ENCODE results near the gene FOLR2. TPM values are rescaled to one million over a fixed set of nuclear protein-coding genes. Genes with fewer than 3 reads are reported as not detected.
A peak's percentile ranks its signal among the peaks of the same experiment; 100 is the strongest.

Gene FOLR2
- total RNA-seq, 1 donor from 2014 or later, result 22.8 TPM

DNA sequence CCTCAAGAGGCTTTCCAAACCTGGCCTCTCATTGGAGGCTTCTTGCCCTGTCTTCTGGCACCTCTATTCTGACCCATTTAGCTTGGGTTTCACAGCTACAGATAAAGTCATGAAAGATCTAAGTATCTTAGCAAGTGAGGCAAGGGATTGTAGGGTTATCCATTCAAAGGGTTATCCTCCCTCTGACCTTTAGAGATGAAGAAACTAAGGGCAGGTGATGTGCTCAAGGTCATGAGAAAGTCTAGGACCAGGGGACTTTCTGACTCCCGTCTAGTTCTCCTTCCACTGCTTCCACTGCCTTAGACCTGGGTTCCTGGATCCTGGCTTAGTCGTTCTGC is 20.1 kb downstream of the FOLR2 start:
- H3K27ac ChIP-seq, result no peak overlapping the region
- H3K36me3 ChIP-seq, result peaks cover 56% of the 10 kb centered on the region
- TF ChIP-seq, protein P1, sequence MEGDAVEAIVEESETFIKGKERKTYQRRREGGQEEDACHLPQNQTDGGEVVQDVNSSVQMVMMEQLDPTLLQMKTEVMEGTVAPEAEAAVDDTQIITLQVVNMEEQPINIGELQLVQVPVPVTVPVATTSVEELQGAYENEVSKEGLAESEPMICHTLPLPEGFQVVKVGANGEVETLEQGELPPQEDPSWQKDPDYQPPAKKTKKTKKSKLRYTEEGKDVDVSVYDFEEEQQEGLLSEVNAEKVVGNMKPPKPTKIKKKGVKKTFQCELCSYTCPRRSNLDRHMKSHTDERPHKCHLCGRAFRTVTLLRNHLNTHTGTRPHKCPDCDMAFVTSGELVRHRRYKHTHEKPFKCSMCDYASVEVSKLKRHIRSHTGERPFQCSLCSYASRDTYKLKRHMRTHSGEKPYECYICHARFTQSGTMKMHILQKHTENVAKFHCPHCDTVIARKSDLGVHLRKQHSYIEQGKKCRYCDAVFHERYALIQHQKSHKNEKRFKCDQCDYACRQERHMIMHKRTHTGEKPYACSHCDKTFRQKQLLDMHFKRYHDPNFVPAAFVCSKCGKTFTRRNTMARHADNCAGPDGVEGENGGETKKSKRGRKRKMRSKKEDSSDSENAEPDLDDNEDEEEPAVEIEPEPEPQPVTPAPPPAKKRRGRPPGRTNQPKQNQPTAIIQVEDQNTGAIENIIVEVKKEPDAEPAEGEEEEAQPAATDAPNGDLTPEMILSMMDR (IDR thresholded peaks at IDR 0.05), result no peak
- peaks cover 16% of the 10 kb centered on the region for H3K27me3 ChIP-seq
- no peak overlapping the region for H3K4me3 ChIP-seq
- intact Hi-C loops (cut with DNase I), result no loop called here
- DNase-seq, result no peak
- peaks cover 27% of the 10 kb centered on the region for H3K4me1 ChIP-seq
- H3K9me3 ChIP-seq, result no peaks in the 10 kb centered on the region
- no peak for ATAC-seq

DNA sequence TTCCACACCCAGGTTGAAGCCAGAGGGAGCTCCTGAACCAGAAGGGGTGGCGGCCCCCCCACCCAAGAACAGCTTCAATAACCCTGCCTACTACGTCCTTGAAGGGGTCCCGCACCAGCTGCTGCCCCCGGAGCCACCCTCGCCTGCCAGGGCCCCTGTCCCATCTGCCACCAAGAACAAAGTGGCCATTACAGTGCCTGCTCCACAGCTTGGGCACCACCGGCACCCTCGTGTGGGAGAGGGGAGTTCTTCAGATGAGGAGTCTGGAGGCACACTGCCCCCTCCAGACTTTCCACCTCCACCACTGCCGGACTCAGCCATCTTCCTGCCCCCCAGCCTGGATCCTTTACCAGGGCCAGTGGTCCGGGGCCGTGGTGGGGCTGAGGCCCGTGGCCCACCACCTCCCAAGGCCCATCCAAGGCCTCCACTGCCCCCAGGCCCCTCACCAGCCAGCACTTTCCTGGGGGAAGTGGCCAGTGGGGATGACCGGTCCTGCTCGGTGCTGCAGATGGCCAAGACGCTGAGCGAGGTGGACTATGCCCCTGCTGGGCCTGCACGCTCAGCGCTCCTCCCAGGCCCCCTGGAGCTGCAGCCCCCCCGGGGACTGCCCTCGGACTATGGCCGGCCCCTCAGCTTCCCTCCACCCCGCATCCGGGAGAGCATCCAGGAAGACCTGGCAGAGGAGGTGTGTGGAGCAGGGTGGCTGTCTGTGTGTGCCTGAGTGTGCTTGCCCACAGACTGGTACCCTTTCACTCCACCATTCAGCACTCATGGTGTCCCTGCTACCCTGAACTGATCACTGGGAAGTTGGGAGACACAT is 20.7 kb downstream of the FOLR2 start:
- H3K4me1 ChIP-seq, result peaks cover 27% of the 10 kb centered on the region
- H3K36me3 ChIP-seq, result peaks cover 50% of the 10 kb centered on the region

DNA sequence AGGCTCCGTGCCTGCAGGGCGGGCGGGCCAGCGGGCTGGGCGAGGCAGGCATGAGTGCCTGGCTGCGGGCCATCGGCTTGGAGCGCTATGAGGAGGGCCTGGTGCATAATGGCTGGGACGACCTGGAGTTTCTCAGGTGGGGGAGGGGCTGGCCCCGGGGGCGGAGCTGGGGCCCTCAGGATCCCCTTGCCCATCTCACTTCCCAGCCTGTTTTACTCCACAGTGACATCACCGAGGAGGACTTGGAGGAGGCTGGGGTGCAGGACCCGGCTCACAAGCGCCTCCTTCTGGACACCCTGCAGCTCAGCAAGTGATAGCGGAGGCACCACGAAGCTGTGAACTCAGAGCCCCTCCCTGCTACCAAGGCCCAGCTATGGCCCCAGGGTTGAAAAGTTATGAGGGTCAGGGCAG is 21.5 kb downstream of the FOLR2 start:
- intact Hi-C loops (cut with DNase I), result no loop called here
- TF ChIP-seq, protein P1 (IDR thresholded peaks at IDR 0.05), result peak; percentile 72
- H3K27me3 ChIP-seq, result peaks cover 29% of the 10 kb centered on the region
- DNase-seq (peak; percentile 86), ATAC-seq (peak; percentile 81)
- H3K36me3 ChIP-seq, result peaks cover 43% of the 10 kb centered on the region
- no peak overlapping the region for H3K27ac ChIP-seq
- no peaks in the 10 kb centered on the region for H3K9me3 ChIP-seq
- H3K4me1 ChIP-seq, result peaks cover 27% of the 10 kb centered on the region
- H3K4me3 ChIP-seq, result no peak overlapping the region

More for the DNA sequence above, 20.7 kb downstream of the FOLR2 start:
- Histone ChIP-seq H3K27ac (no peak overlapping the region), H3K27me3 (peaks cover 22% of the 10 kb centered on the region), H3K9me3 (no peaks in the 10 kb centered on the region), H3K4me3 (no peak overlapping the region)
- ATAC-seq, result no peak
- TF ChIP-seq, protein P1 (IDR thresholded peaks at IDR 0.05), result no peak
- peak; percentile 60 for DNase-seq
- intact Hi-C loops (cut with DNase I), result no loop called here

DNA sequence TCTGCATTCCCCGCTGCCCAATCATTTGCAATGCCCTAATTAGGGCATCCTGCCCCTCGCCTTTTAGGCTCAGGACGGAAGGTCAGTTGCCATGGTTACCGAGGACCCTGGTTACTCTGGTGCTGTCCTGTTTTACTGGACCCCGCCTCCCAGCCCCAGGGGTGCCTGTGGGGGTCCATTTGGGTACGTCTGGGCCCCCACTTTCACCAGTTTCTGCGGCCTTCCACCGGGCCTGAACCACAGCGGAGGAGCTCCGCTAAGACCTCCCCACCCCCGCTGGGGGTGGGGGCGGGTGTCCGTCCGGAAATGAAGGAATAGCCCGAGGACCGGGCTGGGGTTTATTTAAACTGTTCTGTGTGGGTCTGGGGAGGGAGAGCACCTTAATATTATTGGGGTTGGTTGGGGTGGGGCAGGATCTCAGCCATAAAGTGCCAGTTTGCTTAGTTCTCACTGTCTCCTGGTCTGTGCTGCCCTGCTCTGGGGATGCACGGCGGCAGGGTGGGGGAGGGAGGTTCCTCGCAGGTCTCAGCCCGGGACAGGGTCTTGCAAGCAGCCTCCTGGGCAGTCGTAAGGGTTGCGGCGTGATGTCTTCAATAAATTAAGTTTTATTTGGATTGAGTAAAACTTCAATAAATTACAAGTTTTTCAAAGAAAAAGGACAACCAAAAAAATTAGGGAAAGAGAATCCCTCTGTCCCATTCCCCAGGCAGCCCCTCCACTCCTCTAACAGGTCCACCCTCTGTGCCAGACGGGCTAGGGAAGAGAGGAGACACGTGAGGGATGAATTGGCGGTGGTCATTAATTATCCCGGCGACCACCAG is 22.1 kb downstream of the FOLR2 start:
- ATAC-seq, result no peak
- intact Hi-C loops (cut with DNase I), result no loop called here

DNA sequence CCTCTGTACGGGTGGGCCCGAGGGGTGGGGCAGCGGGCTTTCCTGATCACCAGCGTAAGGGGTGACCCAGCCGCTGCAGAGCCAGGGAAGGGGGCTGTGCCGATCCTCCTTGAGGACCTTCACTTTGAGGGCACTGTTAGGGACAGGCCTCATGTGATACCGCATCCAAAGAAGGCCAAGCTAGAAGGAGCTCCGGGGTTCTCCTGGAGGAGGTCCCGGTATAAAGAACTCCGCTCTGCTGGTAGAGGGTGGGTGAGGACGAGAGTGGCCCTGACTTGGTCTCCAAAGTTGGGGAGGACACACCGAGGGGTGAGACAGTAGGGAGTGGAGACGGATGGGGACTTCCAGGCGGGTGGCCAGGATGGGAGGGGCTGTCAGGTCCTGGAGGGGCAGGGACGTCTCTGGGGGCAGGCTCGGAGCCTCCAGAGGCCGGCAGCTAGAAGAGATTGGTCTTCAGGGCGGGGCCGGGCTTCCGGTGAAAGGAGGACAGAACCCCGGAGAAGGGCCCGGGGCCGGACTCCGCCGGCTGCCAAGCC is 22.8 kb downstream of the FOLR2 start:
- intact Hi-C loops (cut with DNase I), result no loop called here
- H3K4me1 ChIP-seq, result peaks cover 27% of the 10 kb centered on the region
- TF ChIP-seq, protein P1 (IDR thresholded peaks at IDR 0.05), result no peak
- H3K4me3 ChIP-seq, result peak overlapping the region; percentile 42
- peak; percentile 83 for DNase-seq
- H3K27me3 ChIP-seq, result peaks cover 42% of the 10 kb centered on the region
- ATAC-seq, result peak; percentile 56
- H3K9me3 ChIP-seq, result no peaks in the 10 kb centered on the region
- peaks cover 29% of the 10 kb centered on the region for H3K36me3 ChIP-seq
- no peak overlapping the region for H3K27ac ChIP-seq

More for the DNA sequence above, 22.1 kb downstream of the FOLR2 start:
- TF ChIP-seq, protein P1 (IDR thresholded peaks at IDR 0.05), result no peak
- DNase-seq, result peak; percentile 62
- Histone ChIP-seq H3K27ac (no peak overlapping the region), H3K4me3 (no peak overlapping the region), H3K9me3 (no peaks in the 10 kb centered on the region), H3K36me3 (peaks cover 36% of the 10 kb centered on the region), H3K4me1 (peaks cover 27% of the 10 kb centered on the region), H3K27me3 (peaks cover 35% of the 10 kb centered on the region)

Measured in upper lobe of right lung (tissue), 1 donor.